Measurements from ENCODE around the gene PRR18.

GRCh38 chr6:166304106-166304505, 4.1 kb downstream of the PRR18 start:
- TF ChIP-seq, protein P1, sequence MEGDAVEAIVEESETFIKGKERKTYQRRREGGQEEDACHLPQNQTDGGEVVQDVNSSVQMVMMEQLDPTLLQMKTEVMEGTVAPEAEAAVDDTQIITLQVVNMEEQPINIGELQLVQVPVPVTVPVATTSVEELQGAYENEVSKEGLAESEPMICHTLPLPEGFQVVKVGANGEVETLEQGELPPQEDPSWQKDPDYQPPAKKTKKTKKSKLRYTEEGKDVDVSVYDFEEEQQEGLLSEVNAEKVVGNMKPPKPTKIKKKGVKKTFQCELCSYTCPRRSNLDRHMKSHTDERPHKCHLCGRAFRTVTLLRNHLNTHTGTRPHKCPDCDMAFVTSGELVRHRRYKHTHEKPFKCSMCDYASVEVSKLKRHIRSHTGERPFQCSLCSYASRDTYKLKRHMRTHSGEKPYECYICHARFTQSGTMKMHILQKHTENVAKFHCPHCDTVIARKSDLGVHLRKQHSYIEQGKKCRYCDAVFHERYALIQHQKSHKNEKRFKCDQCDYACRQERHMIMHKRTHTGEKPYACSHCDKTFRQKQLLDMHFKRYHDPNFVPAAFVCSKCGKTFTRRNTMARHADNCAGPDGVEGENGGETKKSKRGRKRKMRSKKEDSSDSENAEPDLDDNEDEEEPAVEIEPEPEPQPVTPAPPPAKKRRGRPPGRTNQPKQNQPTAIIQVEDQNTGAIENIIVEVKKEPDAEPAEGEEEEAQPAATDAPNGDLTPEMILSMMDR (IDR thresholded peaks at IDR 0.05; ENCODE audit: low read depth, low read length): no peak
- TF ChIP-seq POLR2A (IDR thresholded peaks at IDR 0.05; ENCODE audit: extremely low read depth, insufficient read length): no peak
- no peak for TF ChIP-seq MYC (IDR thresholded peaks at IDR 0.05; ENCODE audit: low read depth, low read length)

All from NB4 (cell line).